CD4-positive, alpha-beta T cell treated with Interleukin-1 beta for 1 hour (primary cell): ENCODE results near the gene GPR155.

Experiments used
- DNase-seq, 2 donors: peaks; one replicate each; pipeline ENCODE4 v3.0.0-alpha.2; 2020 to 2022

The GPR155 gene

DNA sequence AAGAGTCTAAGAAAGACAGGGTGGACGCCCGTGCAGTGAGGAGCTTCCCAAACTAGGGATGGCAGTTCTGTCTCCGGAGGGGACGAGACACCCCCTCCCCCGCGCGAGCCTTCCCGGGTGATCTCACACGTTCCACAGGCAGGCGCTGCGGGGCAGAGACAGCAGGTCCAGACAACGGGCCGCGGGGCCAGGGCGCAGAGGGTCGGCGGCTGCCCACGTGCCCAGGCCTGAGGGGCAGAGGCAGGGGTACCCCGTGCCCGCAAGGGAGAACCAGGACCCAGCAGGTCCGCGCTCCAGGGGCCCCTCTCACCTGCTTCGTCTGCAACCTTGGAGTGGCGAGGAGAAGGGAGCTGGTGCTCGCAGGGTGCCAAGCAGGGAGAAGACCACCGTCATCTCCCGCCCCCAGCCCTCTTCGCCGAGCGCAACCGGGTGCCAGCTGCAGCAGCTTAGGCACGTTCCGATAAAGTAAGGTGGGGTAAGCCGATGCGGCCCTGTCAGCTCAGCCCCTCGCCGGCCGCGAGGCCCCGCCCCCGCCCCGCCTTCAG is at the start of gene GPR155:
GPR155 (minus strand) TSS at position 467 of the 545 bp plus-strand sequence. CDS start 5,073 bp downstream, outside the sequence.
- peak; percentile 25 to 32 for DNase-seq

DNA sequence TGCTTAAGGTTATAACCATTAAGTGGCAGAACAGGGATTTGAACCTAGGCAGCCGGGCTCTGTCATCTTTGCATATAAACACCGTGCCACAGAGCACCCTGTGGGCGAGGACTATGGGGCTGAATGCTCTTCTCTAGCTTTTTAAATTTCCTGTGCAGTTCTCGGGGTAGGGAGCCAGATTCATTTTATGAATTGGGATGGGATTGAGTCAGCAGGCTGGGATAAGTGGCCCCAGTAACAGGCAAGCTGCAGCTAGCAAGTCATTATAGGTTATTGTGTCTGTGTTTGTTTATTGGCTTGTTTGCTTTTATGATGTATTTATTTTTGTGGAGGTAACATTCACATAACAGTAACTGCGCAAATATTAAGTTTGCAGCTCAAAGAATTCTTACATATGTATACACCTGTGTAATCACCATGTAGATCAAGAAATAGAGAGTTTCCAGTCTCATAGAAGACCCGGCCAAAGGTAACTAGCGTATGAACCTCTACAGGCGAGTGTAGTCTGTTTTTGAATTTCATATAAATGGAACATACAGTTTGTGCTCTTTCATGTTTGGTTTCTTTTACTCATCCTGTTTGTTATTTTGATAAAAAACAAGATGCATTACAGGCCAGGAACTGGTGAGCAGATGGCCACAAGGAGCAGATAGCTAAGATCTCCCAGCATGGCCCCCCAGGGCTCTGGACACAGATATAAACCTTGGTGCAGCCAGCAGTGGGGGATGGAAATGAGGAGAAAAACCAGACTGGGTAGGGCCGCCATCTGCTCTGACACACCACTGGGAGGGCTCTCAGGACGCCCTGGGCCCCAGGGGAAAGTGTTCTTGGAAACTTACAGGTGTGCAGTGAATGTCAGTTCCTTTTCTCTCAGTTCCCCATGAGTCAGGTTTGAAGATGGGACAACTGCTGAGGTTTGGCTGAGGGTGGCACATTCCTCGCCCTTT is 49.2 kb upstream of the GPR155 start:
- no peak for DNase-seq

GRCh38 chr2:174535083-174535482 is 48.3 kb upstream of the GPR155 start:
- DNase-seq = no peak

DNA sequence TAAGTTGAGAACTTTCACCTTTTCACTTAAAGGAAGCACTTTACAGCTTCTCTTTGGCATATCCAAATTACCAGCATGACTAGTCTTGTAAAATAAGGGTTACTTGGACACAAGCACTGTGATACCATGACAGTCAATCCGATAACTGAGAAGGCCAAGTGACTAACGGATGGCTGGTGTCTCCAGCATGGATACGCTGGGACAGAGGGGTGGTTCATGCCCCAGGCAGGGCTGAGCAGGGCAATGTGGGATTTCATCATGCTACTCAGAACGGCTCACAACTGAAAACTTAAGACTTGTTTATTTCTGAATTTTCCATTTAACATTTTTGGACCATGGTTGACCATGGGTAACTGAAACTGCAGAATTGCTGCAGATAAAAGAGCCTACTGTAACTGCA is 43.1 kb upstream of the GPR155 start:
- DNase-seq = no peak

GRCh38 chr2:174527959-174528358 is 41.1 kb upstream of the GPR155 start:
- DNase-seq = no peak

GRCh38 chr2:174527101-174527721 is 40.4 kb upstream of the GPR155 start:
- no peak for DNase-seq

GRCh38 chr2:174524527-174524926 is 37.7 kb upstream of the GPR155 start:
- DNase-seq = peak in 1 of 2 donors; percentile 26

DNA sequence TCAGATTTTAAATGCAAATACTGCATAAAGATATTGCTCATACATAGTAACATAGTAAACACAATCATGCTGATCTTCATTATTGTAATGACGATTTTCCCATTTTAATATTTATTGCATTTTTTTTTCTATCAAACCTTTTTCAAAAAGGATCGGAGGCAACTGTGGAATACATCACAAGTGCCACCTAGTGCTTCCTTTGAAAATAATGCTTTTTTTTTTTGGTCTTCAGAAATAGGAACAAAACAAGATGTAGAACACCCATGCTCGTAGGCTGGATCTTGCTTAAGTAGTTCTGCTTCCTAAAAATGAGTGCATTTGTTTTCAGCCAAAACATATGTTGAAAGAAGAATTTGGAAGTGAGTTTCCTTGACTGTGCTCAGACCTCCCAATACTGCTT is 35.7 kb upstream of the GPR155 start:
- peak in 1 of 2 donors; percentile 4 for DNase-seq

DNA sequence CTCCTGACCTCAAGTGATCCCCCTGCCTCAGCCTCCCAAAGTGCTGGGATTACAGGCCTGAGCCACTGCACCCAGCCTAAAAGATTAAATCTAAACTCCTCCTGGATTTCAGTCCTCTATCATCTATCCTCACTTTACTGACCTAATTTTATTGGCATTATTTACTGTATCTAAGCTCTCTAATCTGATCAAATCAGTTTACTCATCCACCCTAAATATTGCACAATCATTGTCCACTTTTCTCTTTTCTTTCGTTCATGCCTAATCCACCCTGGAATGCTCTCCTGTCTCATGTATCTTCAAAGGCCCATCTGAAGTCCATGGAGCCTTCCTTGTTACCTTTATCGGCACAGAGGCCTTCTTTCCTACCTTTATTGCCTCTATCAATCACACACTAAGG is 31.6 kb upstream of the GPR155 start:
- DNase-seq = no peak

DNA sequence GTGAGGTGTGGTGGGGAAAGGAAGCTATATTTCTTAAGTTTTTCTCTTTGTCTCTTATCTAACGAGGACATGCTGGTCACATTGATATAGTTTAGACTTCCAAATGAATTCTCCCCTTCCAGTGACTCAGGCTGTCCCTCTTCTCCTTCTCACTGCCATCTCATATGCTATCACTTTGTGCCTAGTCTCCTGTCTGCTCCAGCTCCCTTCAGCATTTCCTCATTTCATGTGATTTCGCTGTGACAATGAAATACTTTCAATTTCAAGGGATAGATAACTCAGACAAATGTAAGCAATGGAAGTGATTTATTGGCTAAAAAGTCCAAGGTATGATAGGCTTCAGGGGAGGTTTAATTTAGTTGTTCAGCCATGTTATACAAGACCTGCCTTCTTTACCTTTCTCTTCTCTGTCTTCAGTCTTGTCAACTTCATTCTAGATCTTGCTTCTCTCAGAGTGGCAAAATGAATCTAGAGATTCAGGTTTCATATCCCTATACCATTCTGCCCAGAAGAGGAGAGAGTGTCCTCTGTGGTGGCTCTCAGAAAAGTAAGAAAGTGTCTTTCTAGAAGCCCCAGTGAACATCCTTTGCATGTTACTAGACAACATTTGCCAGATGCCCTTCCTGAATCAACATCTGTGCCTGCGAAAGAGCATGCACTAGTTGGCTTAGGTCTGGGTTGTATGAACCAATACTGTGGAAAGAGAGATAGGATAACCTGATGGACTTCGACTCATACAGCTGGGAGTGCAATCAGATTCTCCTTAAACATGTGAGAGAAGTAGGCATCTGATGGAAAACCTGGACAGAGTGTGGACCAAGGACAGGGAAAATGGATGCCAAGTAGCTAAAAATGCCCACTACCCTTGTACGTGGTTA is 29.9 kb upstream of the GPR155 start:
- DNase-seq = no peak

- no peak for DNase-seq
Measured at GRCh38 chr2:174512345-174512744, 25.5 kb upstream of the GPR155 start.

- DNase-seq = no peak
Measured at GRCh38 chr2:174511580-174512260, 24.9 kb upstream of the GPR155 start.

GRCh38 chr2:174510583-174511189 is 23.9 kb upstream of the GPR155 start:
- no peak for DNase-seq

DNA sequence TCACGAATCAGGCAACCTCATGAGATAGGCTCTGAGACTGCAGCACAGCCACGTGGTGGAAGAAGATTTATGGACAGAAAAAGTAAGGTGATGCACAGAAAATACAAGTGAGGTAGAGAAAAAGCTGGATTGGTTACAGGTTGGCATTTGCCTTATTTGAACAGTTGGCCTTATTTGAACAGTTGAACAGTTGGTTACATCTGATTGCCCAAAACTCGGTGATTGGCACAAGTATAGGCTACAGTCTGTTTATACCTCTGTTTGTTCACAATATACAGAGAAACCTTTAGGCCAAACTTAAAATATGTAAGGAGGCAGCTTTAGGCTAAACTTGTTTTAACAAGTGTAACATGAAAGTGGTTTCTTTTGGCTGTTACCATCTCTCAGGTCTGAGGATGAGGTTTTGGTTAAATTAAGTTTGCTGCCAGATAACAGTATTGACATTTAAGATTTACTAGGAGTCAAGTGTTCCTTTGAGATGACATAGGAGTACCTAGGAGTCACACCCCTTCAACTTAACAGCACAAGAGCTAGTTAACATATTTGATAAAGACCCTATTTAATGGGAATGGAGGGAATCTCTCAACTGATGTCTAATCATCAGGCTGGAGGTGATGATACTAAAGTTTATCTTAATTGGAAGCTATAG is 16.5 kb upstream of the GPR155 start:
- no peak for DNase-seq

- no peak for DNase-seq
Measured at GRCh38 chr2:174499371-174499770, 12.5 kb upstream of the GPR155 start.

- DNase-seq = no peak
Measured at GRCh38 chr2:174495365-174496012, 8.7 kb upstream of the GPR155 start.

DNA sequence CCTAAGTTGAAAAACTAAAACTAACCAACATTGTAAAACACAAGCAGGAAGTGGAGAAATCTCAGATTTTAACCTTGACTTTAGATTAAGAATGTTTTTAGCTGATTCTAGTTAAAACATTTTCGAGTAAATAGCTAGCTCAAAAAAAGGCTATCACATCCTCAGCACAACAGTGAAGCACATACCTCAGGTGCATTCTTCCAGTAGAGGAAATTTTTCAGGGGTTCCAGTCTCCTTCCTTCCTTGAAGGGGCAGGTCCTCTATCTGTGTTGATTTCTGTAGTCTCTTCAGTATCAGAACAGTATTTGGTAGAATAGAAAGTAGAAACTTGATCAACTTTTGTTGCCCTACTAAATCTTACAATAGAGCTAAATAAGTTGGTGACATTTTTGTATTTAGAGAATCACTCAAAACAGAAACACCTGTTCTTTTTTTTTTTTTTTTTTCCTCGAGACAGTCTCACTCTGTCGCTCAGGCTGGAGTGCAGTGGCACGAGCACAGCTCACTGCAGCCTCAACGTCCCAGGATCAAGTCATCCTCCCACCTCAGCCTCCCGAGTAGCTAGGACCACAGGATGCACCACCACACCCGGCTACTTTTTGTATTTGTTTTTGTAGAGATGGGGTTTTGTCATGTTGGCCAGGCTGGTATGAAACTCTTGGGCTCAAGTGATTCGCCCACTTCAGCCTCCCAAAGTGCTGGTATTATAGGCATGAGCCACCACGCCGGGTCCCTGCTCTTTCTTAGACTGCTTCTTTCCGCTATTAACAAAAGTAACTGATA is 6.9 kb upstream of the GPR155 start:
- peak; percentile 15 to 21 for DNase-seq

DNA sequence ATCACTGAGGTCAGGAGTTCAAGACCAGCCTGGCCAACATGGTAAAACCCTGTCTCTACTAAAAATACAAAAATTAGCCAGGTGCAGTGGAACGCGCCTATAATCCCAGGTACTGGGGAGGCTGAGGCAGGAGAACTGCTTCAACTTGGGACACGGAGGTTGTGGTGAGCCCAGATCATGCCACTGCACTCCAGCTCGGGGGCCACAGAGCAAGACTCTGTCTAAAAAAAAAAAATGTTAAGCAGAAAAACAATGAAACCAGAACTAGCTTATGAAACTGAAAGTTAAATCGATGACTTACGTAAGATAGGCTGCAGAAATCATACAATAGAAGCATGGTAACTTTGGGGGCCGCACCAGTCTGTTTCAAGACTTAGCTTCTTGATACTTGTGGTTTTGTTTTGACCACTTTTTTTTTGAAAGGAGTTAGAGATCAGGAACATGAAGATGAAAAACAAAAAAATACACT is 6.2 kb upstream of the GPR155 start:
- DNase-seq = peak; percentile 77 to 78

DNA sequence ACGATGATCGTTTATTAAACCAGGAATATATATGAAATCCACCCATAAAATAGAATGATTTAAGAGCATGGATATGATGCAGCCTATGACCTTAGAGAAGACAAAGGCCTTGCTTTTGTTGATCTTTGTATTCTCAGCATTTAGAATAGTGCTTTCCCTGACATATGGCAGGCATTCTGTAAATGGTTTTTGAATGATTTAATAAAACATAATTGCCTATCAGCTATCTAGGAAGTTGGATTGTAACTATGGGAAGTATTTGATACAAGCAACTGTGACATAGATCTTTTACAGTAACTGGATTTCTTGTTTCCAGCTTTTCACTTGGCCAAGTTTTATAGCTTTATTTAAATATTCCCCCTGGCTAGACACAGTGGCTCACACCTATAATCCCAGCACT is 5.1 kb upstream of the GPR155 start:
- DNase-seq = no peak

- peak in 1 of 2 donors; percentile 33 for DNase-seq
Measured at GRCh38 chr2:174490051-174490450, 3.2 kb upstream of the GPR155 start.
